Hepatocyte (in vitro differentiated cells): ENCODE measurements around the gene LINC00632. TPM values are rescaled to one million over a fixed set of nuclear protein-coding genes. Genes with fewer than 3 reads are reported as not detected.

Experiments
- DNase-seq: peaks from one replicate; pipeline ENCODE4 v3.0.0-alpha.2; 2016; ENCODE audit warnings: low spot score
- H2AFZ ChIP-seq: fragments of 200-600 bp; sonication (generic); 2 replicates; pipeline ENCODE4 v1.6.0; 2016; ENCODE audit warnings: antibody characterized with exemption, mild to moderate bottlenecking
- H3K27ac ChIP-seq: fragments of 200-600 bp; sonication (generic); 2 replicates; pipeline ENCODE4 v1.5.1; 2016; ENCODE audit warnings: mild to moderate bottlenecking
- H3K27me3 ChIP-seq: fragments of 200-600 bp; sonication (generic); 2 replicates; pipeline ENCODE4 v1.6.1; 2016
- H3K36me3 ChIP-seq: fragments of 200-600 bp; sonication (generic); replicated peaks from 2 replicates; pipeline ENCODE4 v1.5.1; 2016; ENCODE audit warnings: low read depth; ENCODE audit not compliant: insufficient read depth
- H3K4me1 ChIP-seq: fragments of 200-600 bp; sonication (generic); 2 replicates; pipeline ENCODE4 v1.5.1; 2016; ENCODE audit warnings: mild to moderate bottlenecking, moderate library complexity; ENCODE audit not compliant: insufficient read depth
- H3K4me2 ChIP-seq: fragments of 200-600 bp; sonication (generic); 2 replicates; pipeline ENCODE4 v1.6.0; 2016
- H3K4me3 ChIP-seq: fragments of 200-600 bp; sonication (generic); 2 replicates; pipeline ENCODE4 v1.5.1; 2016; ENCODE audit warnings: mild to moderate bottlenecking
- H3K79me2 ChIP-seq: fragments of 200-600 bp; sonication (generic); 2 replicates; pipeline ENCODE4 v1.6.0; 2017; ENCODE audit warnings: mild to moderate bottlenecking
- H3K9me2 ChIP-seq: fragments of 200-600 bp; sonication (generic); replicated peaks from 2 replicates; pipeline ENCODE4 v1.6.0; 2017; ENCODE audit warnings: mild to moderate bottlenecking; ENCODE audit not compliant: insufficient read depth
- H3K9me3 ChIP-seq: fragments of 200-600 bp; sonication (generic); 2 replicates; pipeline ENCODE4 v1.5.1; 2016; ENCODE audit warnings: low read depth, mild to moderate bottlenecking
- H4K20me1 ChIP-seq: fragments of 200-600 bp; sonication (generic); 2 replicates; pipeline ENCODE4 v1.6.0; 2016; ENCODE audit warnings: mild to moderate bottlenecking; ENCODE audit not compliant: insufficient read depth, poor library complexity, severe bottlenecking
- CTCF ChIP-seq: fragments of 200-600 bp; sonication (generic); IDR thresholded peaks from 2 replicates; pipeline ENCODE4 v1.5.1; 2016; ENCODE audit warnings: antibody characterized with exemption, mild to moderate bottlenecking; ENCODE audit not compliant: poor library complexity
- EZH2 ChIP-seq: fragments of 200-600 bp; sonication (generic); IDR thresholded peaks from 2 replicates; pipeline ENCODE4 v1.6.1; 2016; ENCODE audit warnings: antibody characterized with exemption, mild to moderate bottlenecking, borderline replicate concordance
- EZH2phosphoT487 ChIP-seq: fragments of 200-600 bp; sonication (generic); IDR thresholded peaks from one replicate; pipeline ENCODE4 v1.6.1; 2018; ENCODE audit warnings: antibody characterized with exemption, mild to moderate bottlenecking, low read depth, moderate library complexity; ENCODE audit not compliant: unreplicated experiment, severe bottlenecking
- WGBS: methylation state at CpG from one replicate; pipeline ENCODE4 v1.1.6; 2016; ENCODE audit warnings: low lambda C conversion rate; ENCODE audit errors: missing lambda C conversion rate; 5-methylcytosine and 5-hydroxymethylcytosine counted together
- polyA plus RNA-seq: library from polyadenylated mRNA; unstranded; fragments of >200 nt; fragmentation: Nextera tagmentation; extraction: Ambion mirVana; gene quantifications from 2 replicates; pipeline ENCODE4 v1.2.1, GENCODE V29; 2016
- total RNA-seq: library from RNA; depleted of rRNA; stranded (reverse); fragments of >200 nt; gene quantifications from 2 replicates; pipeline ENCODE4 v1.2.3, GENCODE V29; 2014

LINC00632 gene
- total and polyA plus RNA-seq, 2 experiments from 2014 or later = 51.5 to 245 TPM

- no peaks in the 10 kb centered on the region for H3K9me3 ChIP-seq
Observed at GRCh38 chrX:140712413-140713173, 3.0 kb downstream of the LINC00632 start.

GRCh38 chrX:140713174-140713539, 3.6 kb downstream of the LINC00632 start:
- DNase-seq = no peak

More at GRCh38 chrX:140712413-140713173, 3.0 kb downstream of the LINC00632 start:
- no peaks in the 10 kb centered on the region for H4K20me1 ChIP-seq
- H3K4me1 ChIP-seq = no peaks in the 10 kb centered on the region
- peak overlapping the region; percentile 66 for H3K4me2 ChIP-seq
- peak overlapping the region; percentile 80 for H3K27ac ChIP-seq
- TF ChIP-seq CTCF (no peak), EZH2 (no peak), EZH2phosphoT487 (no peak)
- WGBS = 60% methylated on average over 16 of the region's 16 CpGs
- H3K4me3 ChIP-seq = no peak overlapping the region
- H3K79me2 ChIP-seq = no peaks in the 10 kb centered on the region
- DNase-seq = peak; percentile 86
- no peaks in the 10 kb centered on the region for H3K9me2 ChIP-seq
- H3K36me3 ChIP-seq = no peaks in the 10 kb centered on the region
- no peaks in the 10 kb centered on the region for H3K27me3 ChIP-seq
- no peak overlapping the region for H2AFZ ChIP-seq

GRCh38 chrX:140715787-140716186, 6.2 kb downstream of the LINC00632 start:
- Histone ChIP-seq H3K9me3 (no peaks in the 10 kb centered on the region), H3K4me3 (no peak overlapping the region), H3K9me2 (no peaks in the 10 kb centered on the region), H4K20me1 (no peaks in the 10 kb centered on the region), H3K27me3 (no peaks in the 10 kb centered on the region), H3K79me2 (no peaks in the 10 kb centered on the region), H3K4me1 (no peaks in the 10 kb centered on the region), H3K27ac (peak overlapping the region; percentile 17), H3K36me3 (no peaks in the 10 kb centered on the region), H2AFZ (no peak overlapping the region), H3K4me2 (no peak overlapping the region)
- TF ChIP-seq CTCF = no peak
- TF ChIP-seq EZH2 = no peak
- no peak for TF ChIP-seq EZH2phosphoT487
- 68% methylated on average over 5 of the region's 5 CpGs for WGBS
- no peak for DNase-seq

More at GRCh38 chrX:140713174-140713539, 3.6 kb downstream of the LINC00632 start:
- TF ChIP-seq EZH2 (no peak), EZH2phosphoT487 (no peak), CTCF (no peak)
- Histone ChIP-seq H3K9me3 (no peaks in the 10 kb centered on the region), H3K4me3 (no peak overlapping the region), H3K4me2 (peak overlapping the region; percentile 66), H3K9me2 (no peaks in the 10 kb centered on the region), H3K79me2 (no peaks in the 10 kb centered on the region), H2AFZ (no peak overlapping the region), H4K20me1 (no peaks in the 10 kb centered on the region), H3K27me3 (no peaks in the 10 kb centered on the region), H3K4me1 (no peaks in the 10 kb centered on the region), H3K36me3 (no peaks in the 10 kb centered on the region), H3K27ac (peak overlapping the region; percentile 80)
- WGBS = 60% methylated on average over 6 of the region's 6 CpGs
